Sigmoid colon (tissue), 4 donors: ENCODE results near the gene CENPF.

Experiments used
- CTCF ChIP-seq, 4 experiments: fragments of 450-650 bp in 3 of 4; fragments of 200-600 bp in 1 of 4; IDR thresholded peaks; one replicate each; pipeline ENCODE4 v1.5.1; 2016 to 2019; ENCODE audit warnings: antibody characterized with exemption in 4 of 4, mild to moderate bottlenecking in 3 of 4, moderate library complexity in 2 of 4
- EP300 ChIP-seq, 4 donors: sonication (generic); formaldehyde crosslinking; IDR thresholded peaks; one replicate each; pipeline ENCODE4 v1.6.1; 2017; ENCODE audit warnings: antibody characterized with exemption in 4 of 4
- POLR2A ChIP-seq, 2 donors: fragments of 450-650 bp; IDR thresholded peaks; one replicate each; pipeline ENCODE4 v1.6.1; 2016; ENCODE audit warnings: antibody characterized with exemption in 2 of 2, mild to moderate bottlenecking in 2 of 2, moderate library complexity in 2 of 2
- POLR2AphosphoS5 ChIP-seq, 4 donors: sonication (generic); formaldehyde crosslinking; IDR thresholded peaks; one replicate each; pipeline ENCODE4 v1.6.1; 2017; ENCODE audit warnings: antibody characterized with exemption in 4 of 4

GRCh38 chr1:214702556-214702955, 99.6 kb downstream of the CENPF start:
- TF ChIP-seq POLR2AphosphoS5 (IDR thresholded peaks at IDR 0.05) (no peak), CTCF (IDR thresholded peaks at IDR 0.05) (no peak), POLR2A (IDR thresholded peaks at IDR 0.05) (no peak), EP300 (IDR thresholded peaks at IDR 0.05) (no peak)
